Gastrocnemius medialis (tissue), 4 donors: ENCODE measurements around the gene LAMTOR5.

Source experiments
- CTCF ChIP-seq, 5 experiments: fragments of 450-650 bp in 3 of 5; fragments of 200-600 bp in 2 of 5; sonication (generic) in 2 of 5; IDR thresholded peaks in 4 of 5; conservative IDR thresholded peaks in 1 of 5; 1 replicate in 4 of 5; 2 replicates in 1 of 5; pipeline ENCODE4 v1.5.1; 2016 to 2019; ENCODE audit warnings: antibody characterized with exemption in 5 of 5, mild to moderate bottlenecking in 3 of 5, moderate library complexity in 3 of 5
- POLR2A ChIP-seq, 2 donors: fragments of 450-650 bp; IDR thresholded peaks; one replicate each; pipeline ENCODE4 v1.6.1; 2017; ENCODE audit warnings: antibody characterized with exemption in 2 of 2, mild to moderate bottlenecking in 2 of 2, moderate library complexity in 2 of 2

- TF ChIP-seq POLR2A (IDR thresholded peaks at IDR 0.05) = no peak
- no peak for TF ChIP-seq CTCF (IDR thresholded peaks at IDR 0.05 in 4 of 5, conservative IDR thresholded peaks at IDR 0.05 in 1 of 5)
Measured at GRCh38 chr1:110364221-110364620, 43.3 kb downstream of the LAMTOR5 start.
